ENCODE data around the gene TOX3.

DNA sequence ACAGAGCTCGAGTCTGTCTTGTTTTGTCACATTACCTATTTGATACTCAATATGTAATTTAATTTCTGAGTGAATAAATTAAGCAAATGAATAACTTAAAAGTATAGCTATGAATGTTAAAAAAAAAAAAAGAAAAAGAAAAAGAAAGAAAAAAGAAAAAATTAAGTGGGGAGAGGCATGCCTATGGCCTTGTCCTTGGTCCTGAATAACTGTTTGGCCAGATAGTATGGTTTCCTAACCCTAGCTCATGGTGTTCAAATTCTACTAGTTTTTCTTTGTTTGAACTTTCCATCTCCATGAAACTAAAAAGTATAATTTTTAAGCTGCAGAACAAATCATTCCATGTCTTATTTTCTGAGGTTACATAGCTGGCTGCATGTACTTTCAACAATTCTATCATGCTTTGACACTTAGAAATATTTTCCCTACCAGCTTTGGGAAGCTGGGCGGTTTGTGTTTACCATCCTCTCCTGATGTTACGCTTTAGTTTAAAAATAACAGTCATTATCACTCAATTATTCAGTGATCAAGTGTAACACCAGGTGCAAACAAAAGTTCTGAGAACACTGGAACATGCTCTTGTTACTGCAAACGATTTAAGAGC is 31.8 kb downstream of the TOX3 start:
- no peak for TF ChIP-seq POLR2A (IDR thresholded peaks at IDR 0.05)
- TF ChIP-seq, protein P1, sequence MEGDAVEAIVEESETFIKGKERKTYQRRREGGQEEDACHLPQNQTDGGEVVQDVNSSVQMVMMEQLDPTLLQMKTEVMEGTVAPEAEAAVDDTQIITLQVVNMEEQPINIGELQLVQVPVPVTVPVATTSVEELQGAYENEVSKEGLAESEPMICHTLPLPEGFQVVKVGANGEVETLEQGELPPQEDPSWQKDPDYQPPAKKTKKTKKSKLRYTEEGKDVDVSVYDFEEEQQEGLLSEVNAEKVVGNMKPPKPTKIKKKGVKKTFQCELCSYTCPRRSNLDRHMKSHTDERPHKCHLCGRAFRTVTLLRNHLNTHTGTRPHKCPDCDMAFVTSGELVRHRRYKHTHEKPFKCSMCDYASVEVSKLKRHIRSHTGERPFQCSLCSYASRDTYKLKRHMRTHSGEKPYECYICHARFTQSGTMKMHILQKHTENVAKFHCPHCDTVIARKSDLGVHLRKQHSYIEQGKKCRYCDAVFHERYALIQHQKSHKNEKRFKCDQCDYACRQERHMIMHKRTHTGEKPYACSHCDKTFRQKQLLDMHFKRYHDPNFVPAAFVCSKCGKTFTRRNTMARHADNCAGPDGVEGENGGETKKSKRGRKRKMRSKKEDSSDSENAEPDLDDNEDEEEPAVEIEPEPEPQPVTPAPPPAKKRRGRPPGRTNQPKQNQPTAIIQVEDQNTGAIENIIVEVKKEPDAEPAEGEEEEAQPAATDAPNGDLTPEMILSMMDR (IDR thresholded peaks at IDR 0.05) = no peak
